Jurkat, Clone E6-1 (cell line): Measurements from ENCODE around the gene HYI.
"Not testable (repeated sequence)": the region's sequence is repeated elsewhere in the genome, so short reads cannot be mapped to it uniquely, and the experiment has no call there.

Source experiments
- DNase-seq: peaks from one replicate; pipeline ENCODE4 v3.0.0-alpha.2; 2011; ENCODE audit warnings: low read depth, low spot score
- H3K4me3 ChIP-seq: 2 replicates; pipeline ENCODE4 v1.5.1; 2011; ENCODE audit warnings: mild to moderate bottlenecking, low read length, control low read depth, moderate library complexity

Gene HYI

GRCh38 chr1:43466403-43466802 lies 12.7 kb upstream of the HYI start:
- no peak overlapping the region for H3K4me3 ChIP-seq
- DNase-seq, result peak; percentile 6

- DNase-seq, result no peak
- no peak overlapping the region for H3K4me3 ChIP-seq
Measured at GRCh38 chr1:43465505-43466067, 11.9 kb upstream of the HYI start.

GRCh38 chr1:43464681-43465504 lies 11.2 kb upstream of the HYI start:
- DNase-seq, result no peak
- no peak overlapping the region for H3K4me3 ChIP-seq

GRCh38 chr1:43463479-43463878 lies 9.7 kb upstream of the HYI start:
- DNase-seq, result no peak
- H3K4me3 ChIP-seq, result no peak overlapping the region

GRCh38 chr1:43460988-43461693 lies 7.4 kb upstream of the HYI start:
- H3K4me3 ChIP-seq, result no peak overlapping the region
- no peak for DNase-seq

GRCh38 chr1:43458379-43458778 lies 4.6 kb upstream of the HYI start:
- not testable (repeated sequence) for DNase-seq, H3K4me3 ChIP-seq

GRCh38 chr1:43455213-43455889 lies 1.6 kb upstream of the HYI start:
- H3K4me3 ChIP-seq, result no peak overlapping the region
- no peak for DNase-seq

- H3K4me3 ChIP-seq, result no peak overlapping the region
- no peak for DNase-seq
Measured at GRCh38 chr1:43454270-43455011, 710 bp upstream of the HYI start.

GRCh38 chr1:43452789-43453441 lies 816 bp downstream of the HYI start:
- H3K4me3 ChIP-seq, result no peak overlapping the region
- DNase-seq, result no peak

- H3K4me3 ChIP-seq, result no peak overlapping the region
- DNase-seq, result no peak
Measured at GRCh38 chr1:43451701-43452532, 1.8 kb downstream of the HYI start.

- DNase-seq, result no peak
- H3K4me3 ChIP-seq, result no peak overlapping the region
Measured at GRCh38 chr1:43451157-43451591, 2.6 kb downstream of the HYI start.

GRCh38 chr1:43450251-43450941 lies 3.3 kb downstream of the HYI start:
- no peak for DNase-seq
- no peak overlapping the region for H3K4me3 ChIP-seq

GRCh38 chr1:43449708-43450069 lies 4.0 kb downstream of the HYI start:
- no peak for DNase-seq
- H3K4me3 ChIP-seq, result no peak overlapping the region

- no peak overlapping the region for H3K4me3 ChIP-seq
- DNase-seq, result no peak
Measured at GRCh38 chr1:43448955-43449707, 4.6 kb downstream of the HYI start.

GRCh38 chr1:43447891-43448708 lies 5.6 kb downstream of the HYI start:
- no peak for DNase-seq
- H3K4me3 ChIP-seq, result no peak overlapping the region
